Measurements from ENCODE around the gene FREY1.

Gene FREY1

DNA sequence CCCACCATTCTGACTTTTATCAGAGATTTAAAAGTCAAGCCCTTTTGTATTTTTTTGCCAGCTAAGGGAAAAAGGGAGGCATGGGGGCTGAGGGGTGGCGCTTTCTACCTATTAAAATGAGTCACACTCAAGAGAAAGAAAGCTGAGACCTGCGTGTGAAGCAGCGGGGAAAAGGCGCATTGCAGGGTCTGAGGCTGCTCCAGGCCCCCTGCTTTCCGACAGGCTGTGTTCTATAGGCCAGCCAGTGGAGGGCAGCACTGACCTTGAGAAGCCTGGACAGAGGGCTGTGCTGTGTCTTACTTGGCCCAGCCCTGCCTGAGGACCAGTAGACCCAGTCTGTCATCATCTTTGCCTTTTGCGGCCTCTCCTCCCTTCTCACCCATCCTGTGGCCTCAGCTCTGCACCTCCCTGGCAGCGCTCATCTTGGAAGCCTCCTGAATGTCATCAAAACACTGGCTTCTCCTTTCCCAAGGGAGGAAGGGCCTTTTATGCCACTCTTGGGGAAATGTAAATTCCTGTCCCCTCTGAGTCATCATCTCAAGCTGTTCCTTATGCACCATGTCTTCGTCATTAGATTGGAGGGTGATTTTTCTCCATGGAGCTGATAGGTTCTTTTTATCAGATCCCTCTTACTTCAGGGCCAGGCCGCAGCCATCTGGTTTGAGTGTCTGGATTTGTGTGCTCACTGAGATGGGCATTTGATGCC, 34.3 kb downstream of the FREY1 start:
- H3K27me3 ChIP-seq (ENCODE audit: insufficient read depth, poor library complexity, severe bottlenecking) = no peaks in the 10 kb centered on the region
- no peak overlapping the region for H3K4me3 ChIP-seq (replicated peaks; ENCODE audit: insufficient read depth, low read length)
- no peak overlapping the region for H3K27ac ChIP-seq (replicated peaks)
- no peak for TF ChIP-seq GABPA (IDR thresholded peaks at IDR 0.05; ENCODE audit: low read depth)
- TF ChIP-seq, protein P1, sequence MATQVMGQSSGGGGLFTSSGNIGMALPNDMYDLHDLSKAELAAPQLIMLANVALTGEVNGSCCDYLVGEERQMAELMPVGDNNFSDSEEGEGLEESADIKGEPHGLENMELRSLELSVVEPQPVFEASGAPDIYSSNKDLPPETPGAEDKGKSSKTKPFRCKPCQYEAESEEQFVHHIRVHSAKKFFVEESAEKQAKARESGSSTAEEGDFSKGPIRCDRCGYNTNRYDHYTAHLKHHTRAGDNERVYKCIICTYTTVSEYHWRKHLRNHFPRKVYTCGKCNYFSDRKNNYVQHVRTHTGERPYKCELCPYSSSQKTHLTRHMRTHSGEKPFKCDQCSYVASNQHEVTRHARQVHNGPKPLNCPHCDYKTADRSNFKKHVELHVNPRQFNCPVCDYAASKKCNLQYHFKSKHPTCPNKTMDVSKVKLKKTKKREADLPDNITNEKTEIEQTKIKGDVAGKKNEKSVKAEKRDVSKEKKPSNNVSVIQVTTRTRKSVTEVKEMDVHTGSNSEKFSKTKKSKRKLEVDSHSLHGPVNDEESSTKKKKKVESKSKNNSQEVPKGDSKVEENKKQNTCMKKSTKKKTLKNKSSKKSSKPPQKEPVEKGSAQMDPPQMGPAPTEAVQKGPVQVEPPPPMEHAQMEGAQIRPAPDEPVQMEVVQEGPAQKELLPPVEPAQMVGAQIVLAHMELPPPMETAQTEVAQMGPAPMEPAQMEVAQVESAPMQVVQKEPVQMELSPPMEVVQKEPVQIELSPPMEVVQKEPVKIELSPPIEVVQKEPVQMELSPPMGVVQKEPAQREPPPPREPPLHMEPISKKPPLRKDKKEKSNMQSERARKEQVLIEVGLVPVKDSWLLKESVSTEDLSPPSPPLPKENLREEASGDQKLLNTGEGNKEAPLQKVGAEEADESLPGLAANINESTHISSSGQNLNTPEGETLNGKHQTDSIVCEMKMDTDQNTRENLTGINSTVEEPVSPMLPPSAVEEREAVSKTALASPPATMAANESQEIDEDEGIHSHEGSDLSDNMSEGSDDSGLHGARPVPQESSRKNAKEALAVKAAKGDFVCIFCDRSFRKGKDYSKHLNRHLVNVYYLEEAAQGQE (IDR thresholded peaks at IDR 0.05; ENCODE audit: insufficient replicate concordance, low read depth) = no peak
- TF ChIP-seq, protein P2, sequence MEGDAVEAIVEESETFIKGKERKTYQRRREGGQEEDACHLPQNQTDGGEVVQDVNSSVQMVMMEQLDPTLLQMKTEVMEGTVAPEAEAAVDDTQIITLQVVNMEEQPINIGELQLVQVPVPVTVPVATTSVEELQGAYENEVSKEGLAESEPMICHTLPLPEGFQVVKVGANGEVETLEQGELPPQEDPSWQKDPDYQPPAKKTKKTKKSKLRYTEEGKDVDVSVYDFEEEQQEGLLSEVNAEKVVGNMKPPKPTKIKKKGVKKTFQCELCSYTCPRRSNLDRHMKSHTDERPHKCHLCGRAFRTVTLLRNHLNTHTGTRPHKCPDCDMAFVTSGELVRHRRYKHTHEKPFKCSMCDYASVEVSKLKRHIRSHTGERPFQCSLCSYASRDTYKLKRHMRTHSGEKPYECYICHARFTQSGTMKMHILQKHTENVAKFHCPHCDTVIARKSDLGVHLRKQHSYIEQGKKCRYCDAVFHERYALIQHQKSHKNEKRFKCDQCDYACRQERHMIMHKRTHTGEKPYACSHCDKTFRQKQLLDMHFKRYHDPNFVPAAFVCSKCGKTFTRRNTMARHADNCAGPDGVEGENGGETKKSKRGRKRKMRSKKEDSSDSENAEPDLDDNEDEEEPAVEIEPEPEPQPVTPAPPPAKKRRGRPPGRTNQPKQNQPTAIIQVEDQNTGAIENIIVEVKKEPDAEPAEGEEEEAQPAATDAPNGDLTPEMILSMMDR (IDR thresholded peaks at IDR 0.05; ENCODE audit: insufficient read depth, low read length) = peak; percentile 53
- no peak for TF ChIP-seq SPI1 (IDR thresholded peaks at IDR 0.05; ENCODE audit: borderline replicate concordance, low read depth)
- DNase-seq (ENCODE audit: low read depth in 1 of 2, low spot score in 1 of 2) = peak in 1 of 2 experiments; percentile 30

DNA sequence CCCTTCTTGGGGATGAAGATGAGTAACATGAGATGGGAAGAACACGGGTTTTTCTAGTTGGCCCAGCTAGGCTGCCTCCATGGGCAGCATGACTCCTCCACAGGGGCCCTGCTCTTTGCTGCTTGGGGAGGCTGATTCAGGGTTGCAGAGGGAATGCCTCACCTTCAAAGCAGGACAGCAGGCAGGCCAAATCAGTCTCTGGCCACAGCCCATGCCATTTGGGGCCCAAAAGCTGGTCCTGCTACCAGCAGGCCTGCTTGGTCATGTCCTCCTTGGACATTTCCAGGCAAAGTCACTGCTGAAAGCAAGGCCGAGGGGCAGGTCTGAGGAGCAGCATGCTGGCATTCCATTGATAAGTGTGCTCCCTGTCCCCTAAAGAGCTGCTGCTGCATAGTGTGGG, 35.4 kb downstream of the FREY1 start:
- no peak overlapping the region for H3K27ac ChIP-seq (replicated peaks)
- TF ChIP-seq SPI1 (IDR thresholded peaks at IDR 0.05; ENCODE audit: borderline replicate concordance, low read depth) = no peak
- TF ChIP-seq POLR2AphosphoS5 (IDR thresholded peaks at IDR 0.05; ENCODE audit: low read depth) = no peak
- TF ChIP-seq, protein P1 (IDR thresholded peaks at IDR 0.05; ENCODE audit: insufficient replicate concordance, low read depth) = no peak
- TF ChIP-seq GABPA (IDR thresholded peaks at IDR 0.05; ENCODE audit: low read depth) = no peak
- TF ChIP-seq, protein P2 (IDR thresholded peaks at IDR 0.05; ENCODE audit: insufficient read depth, low read length) = no peak
- DNase-seq (ENCODE audit: low read depth in 1 of 2, low spot score in 1 of 2) = no peak

DNA sequence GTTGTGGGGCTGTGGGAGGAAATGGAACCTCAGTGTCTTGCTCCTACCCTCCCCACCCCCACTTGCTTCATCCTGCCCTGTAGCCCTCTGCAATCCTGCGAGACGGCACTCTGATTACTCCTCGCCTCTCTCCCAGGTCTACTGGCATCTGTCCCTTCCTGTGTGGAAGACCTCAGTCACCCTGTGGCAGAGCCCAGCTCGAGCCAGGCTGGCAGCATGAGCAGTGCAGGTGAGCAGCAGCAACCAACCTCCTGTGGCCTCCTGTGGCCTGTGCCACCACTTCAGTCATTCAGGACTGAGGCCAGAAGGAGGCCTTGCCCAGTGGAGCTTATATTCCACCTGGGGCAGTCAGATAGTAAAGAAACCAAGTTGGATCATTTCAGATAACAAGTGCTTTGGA, 36.4 kb downstream of the FREY1 start:
- TF ChIP-seq GABPA (IDR thresholded peaks at IDR 0.05; ENCODE audit: low read depth) (no peak), POLR2AphosphoS5 (IDR thresholded peaks at IDR 0.05; ENCODE audit: low read depth) (no peak), SPI1 (IDR thresholded peaks at IDR 0.05; ENCODE audit: borderline replicate concordance, low read depth) (no peak)
- TF ChIP-seq, protein P2 (IDR thresholded peaks at IDR 0.05; ENCODE audit: insufficient read depth, low read length) = no peak
- TF ChIP-seq, protein P1 (IDR thresholded peaks at IDR 0.05; ENCODE audit: insufficient replicate concordance, low read depth) = no peak
- H3K27me3 ChIP-seq (ENCODE audit: insufficient read depth, poor library complexity, severe bottlenecking) = no peaks in the 10 kb centered on the region
- H3K27ac ChIP-seq (replicated peaks) = no peak overlapping the region
- DNase-seq (ENCODE audit: low read depth in 1 of 2, low spot score in 1 of 2) = no peak
- no peak overlapping the region for H3K4me3 ChIP-seq (replicated peaks; ENCODE audit: insufficient read depth, low read length)

More for the DNA sequence above, 35.4 kb downstream of the FREY1 start:
- Histone ChIP-seq H3K4me3 (replicated peaks; ENCODE audit: insufficient read depth, low read length) (no peak overlapping the region), H3K27me3 (ENCODE audit: insufficient read depth, poor library complexity, severe bottlenecking) (no peaks in the 10 kb centered on the region)
